PFSK-1 (cell line): ENCODE data around the gene WDR17.

ENCODE experiments used
- POLR2AphosphoS5 ChIP-seq: IDR thresholded peaks from 2 replicates; pipeline ENCODE4 v1.6.1; 2012; ENCODE audit warnings: low read depth, mild to moderate bottlenecking, control low read depth, low read length, moderate library complexity
- SIN3A ChIP-seq: IDR thresholded peaks from 2 replicates; pipeline ENCODE4 v1.6.1; 2012; ENCODE audit warnings: mild to moderate bottlenecking, low read length, moderate library complexity, borderline replicate concordance; ENCODE audit not compliant: insufficient read depth
- TAF1 ChIP-seq: IDR thresholded peaks from 2 replicates; pipeline ENCODE4 v1.6.1; 2012; ENCODE audit warnings: low read length, control low read depth, borderline replicate concordance; ENCODE audit not compliant: insufficient read depth
- TF ChIP-seq, protein P1 (sequence below), 2 experiments: IDR thresholded peaks; 2 replicates each; pipeline versions ENCODE4 v1.6.1 to v1.8.0; 2011 to 2012; ENCODE audit warnings: low read depth in 2 of 2, low read length in 2 of 2, control low read depth in 1 of 2, inconsistent platforms in 1 of 2, mild to moderate bottlenecking in 1 of 2, moderate library complexity in 1 of 2; ENCODE audit not compliant: insufficient read depth in 1 of 2

GRCh38 chr4:176064539-176064938 lies 1.1 kb upstream of the WDR17 start:
- no peak for TF ChIP-seq TAF1
- TF ChIP-seq POLR2AphosphoS5 = no peak
- TF ChIP-seq SIN3A = no peak
- TF ChIP-seq, protein P1, sequence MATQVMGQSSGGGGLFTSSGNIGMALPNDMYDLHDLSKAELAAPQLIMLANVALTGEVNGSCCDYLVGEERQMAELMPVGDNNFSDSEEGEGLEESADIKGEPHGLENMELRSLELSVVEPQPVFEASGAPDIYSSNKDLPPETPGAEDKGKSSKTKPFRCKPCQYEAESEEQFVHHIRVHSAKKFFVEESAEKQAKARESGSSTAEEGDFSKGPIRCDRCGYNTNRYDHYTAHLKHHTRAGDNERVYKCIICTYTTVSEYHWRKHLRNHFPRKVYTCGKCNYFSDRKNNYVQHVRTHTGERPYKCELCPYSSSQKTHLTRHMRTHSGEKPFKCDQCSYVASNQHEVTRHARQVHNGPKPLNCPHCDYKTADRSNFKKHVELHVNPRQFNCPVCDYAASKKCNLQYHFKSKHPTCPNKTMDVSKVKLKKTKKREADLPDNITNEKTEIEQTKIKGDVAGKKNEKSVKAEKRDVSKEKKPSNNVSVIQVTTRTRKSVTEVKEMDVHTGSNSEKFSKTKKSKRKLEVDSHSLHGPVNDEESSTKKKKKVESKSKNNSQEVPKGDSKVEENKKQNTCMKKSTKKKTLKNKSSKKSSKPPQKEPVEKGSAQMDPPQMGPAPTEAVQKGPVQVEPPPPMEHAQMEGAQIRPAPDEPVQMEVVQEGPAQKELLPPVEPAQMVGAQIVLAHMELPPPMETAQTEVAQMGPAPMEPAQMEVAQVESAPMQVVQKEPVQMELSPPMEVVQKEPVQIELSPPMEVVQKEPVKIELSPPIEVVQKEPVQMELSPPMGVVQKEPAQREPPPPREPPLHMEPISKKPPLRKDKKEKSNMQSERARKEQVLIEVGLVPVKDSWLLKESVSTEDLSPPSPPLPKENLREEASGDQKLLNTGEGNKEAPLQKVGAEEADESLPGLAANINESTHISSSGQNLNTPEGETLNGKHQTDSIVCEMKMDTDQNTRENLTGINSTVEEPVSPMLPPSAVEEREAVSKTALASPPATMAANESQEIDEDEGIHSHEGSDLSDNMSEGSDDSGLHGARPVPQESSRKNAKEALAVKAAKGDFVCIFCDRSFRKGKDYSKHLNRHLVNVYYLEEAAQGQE (IDR thresholded peaks at IDR 0.05; ENCODE audit: insufficient read depth in 1 of 2, low read depth in 2 of 2, low read length in 2 of 2) = no peak
